Measurements from ENCODE around the gene STK11IP. TPM values are rescaled to one million over a fixed set of nuclear protein-coding genes. Genes with fewer than 3 reads are reported as not detected.

The STK11IP gene
- total and polyA plus RNA-seq, 2 of the 13 experiments (the other 11 are each of a cell fraction or from before 2014, with no cell fraction given) = 12.8 to 24.0 TPM

DNA sequence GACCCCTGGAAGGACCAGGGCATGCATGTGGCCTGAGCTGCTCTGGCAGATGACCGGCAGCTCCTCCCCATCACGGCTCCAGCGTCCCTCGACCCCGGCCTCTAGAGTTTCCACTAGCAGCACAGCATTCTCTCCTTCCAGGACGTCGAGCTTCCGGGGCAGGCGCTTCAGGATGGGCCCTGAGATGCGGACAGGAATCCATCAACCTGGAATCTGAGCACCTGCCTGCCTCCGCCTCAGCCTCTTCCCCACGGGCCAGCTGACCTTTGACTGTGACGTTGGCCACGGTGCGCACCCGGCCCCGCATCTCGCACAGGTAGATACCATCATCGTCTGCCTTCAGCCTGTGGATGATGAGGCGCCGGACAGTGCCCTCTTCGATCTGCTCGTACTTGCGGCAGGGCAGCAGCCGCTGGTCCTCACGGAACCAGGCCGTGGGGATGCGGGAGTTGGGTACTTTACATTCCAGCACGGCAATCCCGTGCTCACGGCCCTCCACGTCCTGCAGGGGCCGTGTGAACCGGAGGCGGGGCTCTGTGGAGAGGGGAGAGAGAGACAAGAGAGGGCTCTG lies 29.8 kb upstream of the STK11IP start (continued):
- TF ChIP-seq NFIB (CRISPR knock-in tag; IDR thresholded peaks at IDR 0.05; ENCODE audit: borderline replicate concordance) (no peak), ZSCAN12 (CRISPR knock-in tag; IDR thresholded peaks at IDR 0.05) (no peak), KLF6 (CRISPR knock-in tag; IDR thresholded peaks at IDR 0.05) (no peak), CHD2 (IDR thresholded peaks at IDR 0.05; ENCODE audit: low read depth, low read length) (no peak), U2AF2 (IDR thresholded peaks at IDR 0.05; ENCODE audit: low read depth, low read length) (no peak), ZBTB42 (CRISPR knock-in tag; IDR thresholded peaks at IDR 0.05) (no peak), ELF1 (CRISPR knock-in tag; IDR thresholded peaks at IDR 0.05) (no peak), SMC3 (IDR thresholded peaks at IDR 0.05; ENCODE audit: low read length) (no peak), ZSCAN21 (CRISPR knock-in tag; IDR thresholded peaks at IDR 0.05; ENCODE audit: borderline replicate concordance) (0 out of 2 replicates have a peak, but pooled peaks have one; percentile 12), NCOA1 (CRISPR knock-in tag; IDR thresholded peaks at IDR 0.05) (no peak), IRX3 (CRISPR knock-in tag; IDR thresholded peaks at IDR 0.05; ENCODE audit: borderline replicate concordance, low read depth) (no peak), SPEN (CRISPR knock-in tag; IDR thresholded peaks at IDR 0.05; ENCODE audit: low read depth) (no peak), ZSCAN31 (CRISPR knock-in tag; IDR thresholded peaks at IDR 0.05; ENCODE audit: low read depth) (no peak), NRL (CRISPR knock-in tag; IDR thresholded peaks at IDR 0.05; ENCODE audit: borderline replicate concordance) (peak; percentile 21; the same call in 1 of the 2 replicates), PCBP1 (IDR thresholded peaks at IDR 0.05; ENCODE audit: borderline replicate concordance, low read depth, low read length) (0 out of 2 replicates have a peak, but pooled peaks have one; percentile 49), ETV6 (CRISPR knock-in tag; conservative IDR thresholded peaks at IDR 0.05) (no peak), ZNF563 (CRISPR knock-in tag; IDR thresholded peaks at IDR 0.05) (peak; percentile 20; the same call in 1 of the 2 replicates), HNRNPLL (IDR thresholded peaks at IDR 0.05; ENCODE audit: low read depth, low read length, poor library complexity, severe bottlenecking) (no peak), RFX1 (IDR thresholded peaks at IDR 0.05) (no peak)
- TF ChIP-seq, protein P1, sequence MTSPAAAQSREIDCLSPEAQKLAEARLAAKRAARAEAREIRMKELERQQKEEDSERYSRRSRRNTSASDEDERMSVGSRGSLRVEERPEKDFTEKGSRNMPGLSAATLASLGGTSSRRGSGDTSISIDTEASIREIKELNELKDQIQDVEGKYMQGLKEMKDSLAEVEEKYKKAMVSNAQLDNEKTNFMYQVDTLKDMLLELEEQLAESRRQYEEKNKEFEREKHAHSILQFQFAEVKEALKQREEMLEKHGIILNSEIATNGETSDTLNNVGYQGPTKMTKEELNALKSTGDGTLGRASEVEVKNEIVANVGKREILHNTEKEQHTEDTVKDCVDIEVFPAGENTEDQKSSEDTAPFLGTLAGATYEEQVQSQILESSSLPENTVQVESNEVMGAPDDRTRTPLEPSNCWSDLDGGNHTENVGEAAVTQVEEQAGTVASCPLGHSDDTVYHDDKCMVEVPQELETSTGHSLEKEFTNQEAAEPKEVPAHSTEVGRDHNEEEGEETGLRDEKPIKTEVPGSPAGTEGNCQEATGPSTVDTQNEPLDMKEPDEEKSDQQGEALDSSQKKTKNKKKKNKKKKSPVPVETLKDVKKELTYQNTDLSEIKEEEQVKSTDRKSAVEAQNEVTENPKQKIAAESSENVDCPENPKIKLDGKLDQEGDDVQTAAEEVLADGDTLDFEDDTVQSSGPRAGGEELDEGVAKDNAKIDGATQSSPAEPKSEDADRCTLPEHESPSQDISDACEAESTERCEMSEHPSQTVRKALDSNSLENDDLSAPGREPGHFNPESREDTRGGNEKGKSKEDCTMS (CRISPR knock-in tag; conservative IDR thresholded peaks at IDR 0.05) = no peak
- TF ChIP-seq, protein P2, sequence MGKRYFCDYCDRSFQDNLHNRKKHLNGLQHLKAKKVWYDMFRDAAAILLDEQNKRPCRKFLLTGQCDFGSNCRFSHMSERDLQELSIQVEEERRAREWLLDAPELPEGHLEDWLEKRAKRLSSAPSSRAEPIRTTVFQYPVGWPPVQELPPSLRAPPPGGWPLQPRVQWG (CRISPR knock-in tag; IDR thresholded peaks at IDR 0.05; ENCODE audit: borderline replicate concordance, low read depth) = no peak
- TF ChIP-seq, protein P3, sequence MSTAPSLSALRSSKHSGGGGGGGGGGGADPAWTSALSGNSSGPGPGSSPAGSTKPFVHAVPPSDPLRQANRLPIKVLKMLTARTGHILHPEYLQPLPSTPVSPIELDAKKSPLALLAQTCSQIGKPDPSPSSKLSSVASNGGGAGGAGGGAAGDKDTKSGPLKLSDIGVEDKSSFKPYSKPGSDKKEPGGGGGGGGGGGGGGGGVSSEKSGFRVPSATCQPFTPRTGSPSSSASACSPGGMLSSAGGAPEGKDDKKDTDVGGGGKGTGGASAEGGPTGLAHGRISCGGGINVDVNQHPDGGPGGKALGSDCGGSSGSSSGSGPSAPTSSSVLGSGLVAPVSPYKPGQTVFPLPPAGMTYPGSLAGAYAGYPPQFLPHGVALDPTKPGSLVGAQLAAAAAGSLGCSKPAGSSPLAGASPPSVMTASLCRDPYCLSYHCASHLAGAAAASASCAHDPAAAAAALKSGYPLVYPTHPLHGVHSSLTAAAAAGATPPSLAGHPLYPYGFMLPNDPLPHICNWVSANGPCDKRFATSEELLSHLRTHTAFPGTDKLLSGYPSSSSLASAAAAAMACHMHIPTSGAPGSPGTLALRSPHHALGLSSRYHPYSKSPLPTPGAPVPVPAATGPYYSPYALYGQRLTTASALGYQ (CRISPR knock-in tag; IDR thresholded peaks at IDR 0.05) = no peak
- TF ChIP-seq, protein P4, sequence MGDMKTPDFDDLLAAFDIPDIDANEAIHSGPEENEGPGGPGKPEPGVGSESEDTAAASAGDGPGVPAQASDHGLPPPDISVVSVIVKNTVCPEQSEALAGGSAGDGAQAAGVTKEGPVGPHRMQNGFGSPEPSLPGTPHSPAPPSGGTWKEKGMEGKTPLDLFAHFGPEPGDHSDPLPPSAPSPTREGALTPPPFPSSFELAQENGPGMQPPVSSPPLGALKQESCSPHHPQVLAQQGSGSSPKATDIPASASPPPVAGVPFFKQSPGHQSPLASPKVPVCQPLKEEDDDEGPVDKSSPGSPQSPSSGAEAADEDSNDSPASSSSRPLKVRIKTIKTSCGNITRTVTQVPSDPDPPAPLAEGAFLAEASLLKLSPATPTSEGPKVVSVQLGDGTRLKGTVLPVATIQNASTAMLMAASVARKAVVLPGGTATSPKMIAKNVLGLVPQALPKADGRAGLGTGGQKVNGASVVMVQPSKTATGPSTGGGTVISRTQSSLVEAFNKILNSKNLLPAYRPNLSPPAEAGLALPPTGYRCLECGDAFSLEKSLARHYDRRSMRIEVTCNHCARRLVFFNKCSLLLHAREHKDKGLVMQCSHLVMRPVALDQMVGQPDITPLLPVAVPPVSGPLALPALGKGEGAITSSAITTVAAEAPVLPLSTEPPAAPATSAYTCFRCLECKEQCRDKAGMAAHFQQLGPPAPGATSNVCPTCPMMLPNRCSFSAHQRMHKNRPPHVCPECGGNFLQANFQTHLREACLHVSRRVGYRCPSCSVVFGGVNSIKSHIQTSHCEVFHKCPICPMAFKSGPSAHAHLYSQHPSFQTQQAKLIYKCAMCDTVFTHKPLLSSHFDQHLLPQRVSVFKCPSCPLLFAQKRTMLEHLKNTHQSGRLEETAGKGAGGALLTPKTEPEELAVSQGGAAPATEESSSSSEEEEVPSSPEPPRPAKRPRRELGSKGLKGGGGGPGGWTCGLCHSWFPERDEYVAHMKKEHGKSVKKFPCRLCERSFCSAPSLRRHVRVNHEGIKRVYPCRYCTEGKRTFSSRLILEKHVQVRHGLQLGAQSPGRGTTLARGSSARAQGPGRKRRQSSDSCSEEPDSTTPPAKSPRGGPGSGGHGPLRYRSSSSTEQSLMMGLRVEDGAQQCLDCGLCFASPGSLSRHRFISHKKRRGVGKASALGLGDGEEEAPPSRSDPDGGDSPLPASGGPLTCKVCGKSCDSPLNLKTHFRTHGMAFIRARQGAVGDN (CRISPR knock-in tag; IDR thresholded peaks at IDR 0.05) = peak; percentile 61

All from HepG2 (cell line).